PC-9 (cell line): Measurements from ENCODE around the gene PSMD3. TPM values are rescaled to one million over a fixed set of nuclear protein-coding genes. Genes with fewer than 3 reads are reported as not detected.
"Not testable (repeated sequence)": the region's sequence is repeated elsewhere in the genome, so short reads cannot be mapped to it uniquely, and the experiment has no call there.

Source experiments
- BruUV-seq: library from RNA; stranded (reverse); fragments of 400-500 nt; replicated peaks from 2 replicates; lab custom pipeline; 2021; lab: Mats Ljungman, UMichigan
- CTCF ChIA-PET: fragments of 300-600 bp; sonication (Branson Sonifier 250); formaldehyde crosslinking; loops from one replicate; lab custom pipeline; 2022; ENCODE audit warnings: antibody characterized with exemption; lab: Charles Lee
- POLR2A ChIA-PET: fragments of 300-600 bp; sonication (Branson Sonifier 250); formaldehyde crosslinking; loops from one replicate; lab custom pipeline; 2022; ENCODE audit warnings: antibody characterized with exemption; ENCODE audit not compliant: unreplicated experiment; lab: Charles Lee
- DNase-seq, 2 experiments: peaks; one replicate each; pipeline versions ENCODE4 v3.0.0 to v3.0.0-alpha.2; 2015 to 2022; ENCODE audit warnings: mixed read lengths in 1 of 2
- H2AFZ ChIP-seq: fragments of 200-600 bp; sonication (generic); 2 replicates; pipeline ENCODE4 v1.8.1; 2017; ENCODE audit warnings: antibody characterized with exemption
- H3F3A ChIP-seq: fragments of 200-600 bp; sonication (generic); 2 replicates; pipeline ENCODE4 v1.8.1; 2017; ENCODE audit warnings: antibody characterized with exemption, mild to moderate bottlenecking, low read depth; ENCODE audit not compliant: insufficient read depth
- H3K27ac ChIP-seq: fragments of 200-600 bp; sonication (generic); 2 replicates; pipeline ENCODE4 v1.6.1; 2016; ENCODE audit warnings: mixed run types
- H3K27me3 ChIP-seq: fragments of 200-600 bp; sonication (generic); 2 replicates; pipeline ENCODE4 v1.6.1; 2016; ENCODE audit warnings: low read depth, mixed run types; ENCODE audit not compliant: insufficient read depth
- H3K36me3 ChIP-seq: fragments of 200-600 bp; sonication (generic); 2 replicates; pipeline ENCODE4 v1.6.1; 2016; ENCODE audit warnings: low read depth, mixed run types
- H3K4me1 ChIP-seq: fragments of 200-600 bp; sonication (generic); replicated peaks from 2 replicates; pipeline ENCODE4 v1.6.1; 2016; ENCODE audit warnings: mixed run types; ENCODE audit not compliant: insufficient read depth
- H3K4me2 ChIP-seq: fragments of 200-600 bp; sonication (generic); 2 replicates; pipeline ENCODE4 v1.6.1; 2017; ENCODE audit warnings: mixed run types
- H3K4me3 ChIP-seq: fragments of 200-600 bp; sonication (generic); 2 replicates; pipeline ENCODE4 v1.6.1; 2016; ENCODE audit warnings: mixed run types
- H3K79me2 ChIP-seq: fragments of 200-600 bp; sonication (generic); 2 replicates; pipeline ENCODE4 v1.6.1; 2017; ENCODE audit warnings: low read depth, mixed run types
- H3K9me2 ChIP-seq: fragments of 200-600 bp; sonication (generic); 2 replicates; pipeline ENCODE4 v1.8.1; 2017; ENCODE audit warnings: mild to moderate bottlenecking; ENCODE audit not compliant: insufficient read depth
- H3K9me3 ChIP-seq: fragments of 200-600 bp; sonication (generic); 2 replicates; pipeline ENCODE4 v1.8.1; 2016; ENCODE audit warnings: low read depth; ENCODE audit not compliant: insufficient read depth
- H4K20me1 ChIP-seq: fragments of 200-600 bp; sonication (generic); 2 replicates; pipeline ENCODE4 v1.8.1; 2017; ENCODE audit not compliant: insufficient read depth
- EZH2 ChIP-seq: fragments of 200-600 bp; sonication (generic); IDR thresholded peaks from 2 replicates; pipeline ENCODE4 v1.8.0; 2017; ENCODE audit warnings: antibody characterized with exemption, low read depth
- intact Hi-C: fragments of 100-400 bp; cut with micrococcal nuclease; formaldehyde crosslinking; loops from one replicate; pipeline ENCODE4 v1.10.0; 2022; ENCODE audit not compliant: unreplicated experiment
- total RNA-seq: library from RNA; stranded (reverse); gene quantifications from 2 replicates; pipeline ENCODE4 v1.2.3, GENCODE V29; 2021
- TF ChIP-seq, protein P1 (sequence below): fragments of 200-600 bp; sonication (generic); conservative IDR thresholded peaks from 2 replicates; pipeline ENCODE4 v1.6.1; 2017; ENCODE audit warnings: mixed run types, antibody characterized with exemption, mild to moderate bottlenecking, moderate library complexity

Gene PSMD3
- total RNA-seq, 1 experiment from 2014 or later: 130 TPM

- Histone ChIP-seq H3K79me2 (no peaks in the 10 kb centered on the region), H3K9me2 (no peaks in the 10 kb centered on the region), H3K4me2 (no peak overlapping the region), H3K27ac (no peak overlapping the region), H3F3A (peaks cover 7% of the 10 kb centered on the region; the same call in 1 of the 2 replicates), H3K36me3 (no peaks in the 10 kb centered on the region), H3K4me3 (no peak overlapping the region), H3K4me1 (peaks cover 14% of the 10 kb centered on the region), H3K9me3 (no peaks in the 10 kb centered on the region), H4K20me1 (no peaks in the 10 kb centered on the region), H3K27me3 (no peaks in the 10 kb centered on the region), H2AFZ (no peak overlapping the region)
- no peak for TF ChIP-seq EZH2
- TF ChIP-seq, protein P1, sequence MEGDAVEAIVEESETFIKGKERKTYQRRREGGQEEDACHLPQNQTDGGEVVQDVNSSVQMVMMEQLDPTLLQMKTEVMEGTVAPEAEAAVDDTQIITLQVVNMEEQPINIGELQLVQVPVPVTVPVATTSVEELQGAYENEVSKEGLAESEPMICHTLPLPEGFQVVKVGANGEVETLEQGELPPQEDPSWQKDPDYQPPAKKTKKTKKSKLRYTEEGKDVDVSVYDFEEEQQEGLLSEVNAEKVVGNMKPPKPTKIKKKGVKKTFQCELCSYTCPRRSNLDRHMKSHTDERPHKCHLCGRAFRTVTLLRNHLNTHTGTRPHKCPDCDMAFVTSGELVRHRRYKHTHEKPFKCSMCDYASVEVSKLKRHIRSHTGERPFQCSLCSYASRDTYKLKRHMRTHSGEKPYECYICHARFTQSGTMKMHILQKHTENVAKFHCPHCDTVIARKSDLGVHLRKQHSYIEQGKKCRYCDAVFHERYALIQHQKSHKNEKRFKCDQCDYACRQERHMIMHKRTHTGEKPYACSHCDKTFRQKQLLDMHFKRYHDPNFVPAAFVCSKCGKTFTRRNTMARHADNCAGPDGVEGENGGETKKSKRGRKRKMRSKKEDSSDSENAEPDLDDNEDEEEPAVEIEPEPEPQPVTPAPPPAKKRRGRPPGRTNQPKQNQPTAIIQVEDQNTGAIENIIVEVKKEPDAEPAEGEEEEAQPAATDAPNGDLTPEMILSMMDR: no peak
- BruUV-seq: no TSS peak
- POLR2A ChIA-PET: no interaction called here
- DNase-seq: no peak
- intact Hi-C loops: no loop called here
- CTCF ChIA-PET: no interaction called here
These were observed 36.3 kb upstream of the PSMD3 start for GRCh38 chr17:39944393-39944711.

GRCh38 chr17:39946551-39947330 lies 33.9 kb upstream of the PSMD3 start:
- Histone ChIP-seq H3K27ac (no peak overlapping the region), H3K4me1 (peaks cover 16% of the 10 kb centered on the region), H3K9me3 (no peaks in the 10 kb centered on the region), H3K9me2 (no peaks in the 10 kb centered on the region), H3K27me3 (no peaks in the 10 kb centered on the region), H3K36me3 (no peaks in the 10 kb centered on the region), H4K20me1 (no peaks in the 10 kb centered on the region), H3K79me2 (no peaks in the 10 kb centered on the region), H3K4me3 (no peak overlapping the region), H3F3A (peaks cover 5% of the 10 kb centered on the region; the same call in 1 of the 2 replicates), H3K4me2 (no peak overlapping the region), H2AFZ (no peak overlapping the region)
- TF ChIP-seq, protein P1: no peak
- no peak for TF ChIP-seq EZH2
- no TSS peak for BruUV-seq
- no peak for DNase-seq
- ChIA-PET CTCF (no interaction called here), POLR2A (interaction anchor here (0.6 kb wide), 1 partner anchor 10 kb away, joined by 6 read pairs; no protein-coding TSS in a partner anchor)
- intact Hi-C loops: no loop called here

- DNase-seq, H3K36me3 ChIP-seq, H3K9me3 ChIP-seq, H3K4me3 ChIP-seq, H2AFZ ChIP-seq, H3K9me2 ChIP-seq, POLR2A ChIA-PET, H3K27me3 ChIP-seq, H4K20me1 ChIP-seq, H3K79me2 ChIP-seq, BruUV-seq, H3F3A ChIP-seq, intact Hi-C loops, CTCF ChIA-PET: not testable (repeated sequence)
- Histone ChIP-seq H3K27ac (peak overlapping the region; percentile 71), H3K4me1 (peaks cover 20% of the 10 kb centered on the region), H3K4me2 (peak overlapping the region; percentile 17)
These were observed 32.1 kb upstream of the PSMD3 start for GRCh38 chr17:39948489-39948828.
